Neural cell (in vitro differentiated cells): ENCODE measurements around the gene TGOLN2. TPM values are rescaled to one million over a fixed set of nuclear protein-coding genes. Genes with fewer than 3 reads are reported as not detected.

Source experiments
- H2AFZ ChIP-seq: fragments of 200-600, 300-800 bp; sonication (generic), shearing (Covaris generic); 2 replicates; pipeline ENCODE4 v1.6.0; 2014; ENCODE audit warnings: low read depth, mild to moderate bottlenecking, antibody characterized with exemption, low read length, moderate library complexity
- H3F3A ChIP-seq: fragments of 200-600 bp; shearing (Covaris generic); 2 replicates; pipeline ENCODE4 v1.6.1; 2016; ENCODE audit warnings: mild to moderate bottlenecking, moderate library complexity, mixed read lengths, antibody characterized with exemption, low read length; ENCODE audit not compliant: insufficient read depth, poor library complexity, severe bottlenecking
- H3K27ac ChIP-seq: fragments of 200-600, 300-800 bp; sonication (generic), shearing (Covaris generic); 2 replicates; pipeline ENCODE4 v1.5.1; 2014; ENCODE audit warnings: mild to moderate bottlenecking, low read length, moderate library complexity
- H3K27me3 ChIP-seq: fragments of 300-800, 200-600 bp; sonication (generic), shearing (Covaris generic); 2 replicates; pipeline ENCODE4 v1.6.0; 2014; ENCODE audit warnings: mild to moderate bottlenecking, low read depth, low read length, moderate library complexity; ENCODE audit not compliant: insufficient read depth
- H3K36me3 ChIP-seq: fragments of 300-800, 200-600 bp; sonication (generic), shearing (Covaris generic); 2 replicates; pipeline ENCODE4 v1.5.1; 2014; ENCODE audit warnings: mild to moderate bottlenecking, antibody characterized with exemption, low read length, moderate library complexity; ENCODE audit not compliant: insufficient read depth
- H3K4me2 ChIP-seq: fragments of 300-800, 200-600 bp; sonication (generic), shearing (Covaris generic); 2 replicates; pipeline ENCODE4 v1.6.0; 2014; ENCODE audit warnings: mild to moderate bottlenecking, low read length
- H3K4me3 ChIP-seq: fragments of 300-800, 200-600 bp; sonication (generic), shearing (Covaris generic); 2 replicates; pipeline ENCODE4 v1.5.1; 2014; ENCODE audit warnings: mild to moderate bottlenecking, low read length, moderate library complexity
- H3K79me2 ChIP-seq: fragments of 200-600 bp; shearing (Covaris generic); replicated peaks from 2 replicates; pipeline ENCODE4 v1.6.0; 2014; ENCODE audit warnings: mild to moderate bottlenecking, low read length, moderate library complexity; ENCODE audit not compliant: insufficient read depth
- H3K9ac ChIP-seq: fragments of 300-800, 200-600 bp; sonication (generic), shearing (Covaris generic); 2 replicates; pipeline ENCODE4 v1.6.1; 2016; ENCODE audit warnings: mild to moderate bottlenecking, low read length, mixed read lengths
- H3K9me2 ChIP-seq: fragments of 200-600 bp; shearing (Covaris generic); 2 replicates; pipeline ENCODE4 v1.6.1; 2016; ENCODE audit warnings: mild to moderate bottlenecking, low read length, mixed read lengths; ENCODE audit not compliant: insufficient read depth
- H3K9me3 ChIP-seq: fragments of 200-600, 300-800 bp; sonication (generic), shearing (Covaris generic); 2 replicates; pipeline ENCODE4 v1.6.1; 2016; ENCODE audit warnings: mild to moderate bottlenecking, mixed run types, low read length, moderate library complexity, mixed read lengths
- H4K20me1 ChIP-seq: fragments of 200-600 bp; shearing (Covaris generic); 2 replicates; pipeline ENCODE4 v1.6.1; 2016; ENCODE audit warnings: mild to moderate bottlenecking, mixed run types; ENCODE audit not compliant: insufficient read depth
- CTCF ChIP-seq: fragments of 450-650 bp; IDR thresholded peaks from 2 replicates; pipeline ENCODE4 v1.5.1; 2014; ENCODE audit warnings: antibody characterized with exemption, mild to moderate bottlenecking, moderate library complexity; ENCODE audit not compliant: poor library complexity, severe bottlenecking
- EP300 ChIP-seq: fragments of 450-650 bp; conservative IDR thresholded peaks from 2 replicates; pipeline ENCODE4 v1.6.1; 2014; ENCODE audit warnings: antibody characterized with exemption, mild to moderate bottlenecking, moderate library complexity; ENCODE audit not compliant: poor library complexity, severe bottlenecking
- EZH2 ChIP-seq: fragments of 200-600, 300-800 bp; shearing (Covaris generic), sonication (generic); IDR thresholded peaks from 2 replicates; pipeline ENCODE4 v1.6.1; 2014; ENCODE audit warnings: antibody characterized with exemption, low read length, borderline replicate concordance, mild to moderate bottlenecking; ENCODE audit not compliant: insufficient read depth, poor library complexity, severe bottlenecking
- MXI1 ChIP-seq: fragments of 450-650 bp; conservative IDR thresholded peaks from 2 replicates; pipeline ENCODE4 v1.6.1; 2014; ENCODE audit warnings: antibody characterized with exemption, mild to moderate bottlenecking; ENCODE audit not compliant: poor library complexity, severe bottlenecking
- POLR2AphosphoS5 ChIP-seq: IDR thresholded peaks from 2 replicates; pipeline ENCODE4 v1.6.1; 2012
- RAD21 ChIP-seq: fragments of 450-650 bp; conservative IDR thresholded peaks from 2 replicates; pipeline ENCODE4 v1.6.1; 2014; ENCODE audit warnings: antibody characterized with exemption, mild to moderate bottlenecking, moderate library complexity
- REST ChIP-seq: IDR thresholded peaks from 2 replicates; pipeline ENCODE4 v1.6.1; 2012; ENCODE audit warnings: borderline replicate concordance
- SMC3 ChIP-seq: fragments of 450-650 bp; conservative IDR thresholded peaks from 2 replicates; pipeline ENCODE4 v1.6.1; 2014; ENCODE audit warnings: antibody characterized with exemption, mild to moderate bottlenecking, moderate library complexity; ENCODE audit not compliant: poor library complexity
- TAF1 ChIP-seq: IDR thresholded peaks from 2 replicates; pipeline ENCODE4 v1.6.1; 2012; ENCODE audit warnings: low read depth
- polyA plus RNA-seq: library from polyadenylated mRNA; depleted of rRNA; stranded (reverse); fragments of >200 nt; gene quantifications from 2 replicates; pipeline ENCODE4 v1.2.3, GENCODE V29; 2014

The TGOLN2 gene
- polyA plus RNA-seq, 1 donor from 2014 or later: 22.7 TPM

- no peak overlapping the region for H3K4me2 ChIP-seq
- H3K36me3 ChIP-seq: no peaks in the 10 kb centered on the region
- H4K20me1 ChIP-seq: no peaks in the 10 kb centered on the region
- no peak for TF ChIP-seq TAF1
- no peak for TF ChIP-seq REST
- TF ChIP-seq SMC3: no peak
- TF ChIP-seq POLR2AphosphoS5: no peak
- no peak for TF ChIP-seq CTCF
- no peak for TF ChIP-seq EP300
- H3K9ac ChIP-seq: no peak overlapping the region
- no peaks in the 10 kb centered on the region for H3K27me3 ChIP-seq
- no peaks in the 10 kb centered on the region for H3K79me2 ChIP-seq
- H3F3A ChIP-seq: no peaks in the 10 kb centered on the region
- H3K9me2 ChIP-seq: no peaks in the 10 kb centered on the region
- no peaks in the 10 kb centered on the region for H3K9me3 ChIP-seq
- no peak overlapping the region for H2AFZ ChIP-seq
- no peak overlapping the region for H3K4me3 ChIP-seq
- H3K27ac ChIP-seq: no peak overlapping the region
Measured at GRCh38 chr2:85287721-85288120, 40.1 kb downstream of the TGOLN2 start.

- no peak overlapping the region for H3K9ac ChIP-seq
- H3K4me3 ChIP-seq: no peak overlapping the region
- no peak for TF ChIP-seq POLR2AphosphoS5
- no peaks in the 10 kb centered on the region for H3F3A ChIP-seq
- H3K4me2 ChIP-seq: no peak overlapping the region
- no peaks in the 10 kb centered on the region for H4K20me1 ChIP-seq
- H3K27ac ChIP-seq: no peak overlapping the region
- no peaks in the 10 kb centered on the region for H3K9me3 ChIP-seq
- H3K36me3 ChIP-seq: no peaks in the 10 kb centered on the region
- no peaks in the 10 kb centered on the region for H3K27me3 ChIP-seq
- no peaks in the 10 kb centered on the region for H3K79me2 ChIP-seq
- no peak overlapping the region for H2AFZ ChIP-seq
- H3K9me2 ChIP-seq: no peaks in the 10 kb centered on the region
Measured at GRCh38 chr2:85286918-85287317, 40.9 kb downstream of the TGOLN2 start.

- Histone ChIP-seq H3K4me3 (no peak overlapping the region), H3K27me3 (no peaks in the 10 kb centered on the region), H3K9me2 (no peaks in the 10 kb centered on the region), H3K9ac (no peak overlapping the region), H3F3A (no peaks in the 10 kb centered on the region), H3K36me3 (no peaks in the 10 kb centered on the region), H3K9me3 (no peaks in the 10 kb centered on the region), H3K4me2 (no peak overlapping the region), H3K27ac (no peak overlapping the region), H4K20me1 (no peaks in the 10 kb centered on the region), H2AFZ (no peak overlapping the region), H3K79me2 (no peaks in the 10 kb centered on the region)
- TF ChIP-seq EZH2 (no peak), RAD21 (no peak), EP300 (no peak), MXI1 (no peak), REST (no peak), POLR2AphosphoS5 (no peak), SMC3 (no peak), TAF1 (no peak), CTCF (no peak)
Measured at GRCh38 chr2:85283641-85284040, 44.1 kb downstream of the TGOLN2 start.
